ENCODE measurements around the gene TLE3. TPM values are rescaled to one million over a fixed set of nuclear protein-coding genes. Genes with fewer than 3 reads are reported as not detected.

Gene TLE3
- total RNA-seq, 1 donor, result 12.3 TPM

DNA sequence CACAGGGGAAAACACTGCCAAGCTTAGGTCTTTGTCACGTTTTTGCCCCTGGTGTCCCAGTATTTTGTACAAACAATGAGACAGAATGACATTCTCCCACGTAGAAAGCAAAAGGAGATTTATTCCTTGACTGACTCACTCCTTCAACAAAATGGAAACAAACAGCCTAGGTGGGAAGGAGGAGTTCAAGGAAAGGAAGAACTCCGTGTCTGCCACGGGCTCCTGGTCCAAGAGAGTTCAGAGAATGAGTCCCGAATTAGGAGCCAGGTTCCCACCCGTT lies 8.1 kb downstream of the TLE3 start:
- no peak for DNase-seq (ENCODE audit: low read depth)
- H3K4me3 ChIP-seq (ENCODE audit: low read depth, low read length), result no peak overlapping the region
- TF ChIP-seq, protein P1, sequence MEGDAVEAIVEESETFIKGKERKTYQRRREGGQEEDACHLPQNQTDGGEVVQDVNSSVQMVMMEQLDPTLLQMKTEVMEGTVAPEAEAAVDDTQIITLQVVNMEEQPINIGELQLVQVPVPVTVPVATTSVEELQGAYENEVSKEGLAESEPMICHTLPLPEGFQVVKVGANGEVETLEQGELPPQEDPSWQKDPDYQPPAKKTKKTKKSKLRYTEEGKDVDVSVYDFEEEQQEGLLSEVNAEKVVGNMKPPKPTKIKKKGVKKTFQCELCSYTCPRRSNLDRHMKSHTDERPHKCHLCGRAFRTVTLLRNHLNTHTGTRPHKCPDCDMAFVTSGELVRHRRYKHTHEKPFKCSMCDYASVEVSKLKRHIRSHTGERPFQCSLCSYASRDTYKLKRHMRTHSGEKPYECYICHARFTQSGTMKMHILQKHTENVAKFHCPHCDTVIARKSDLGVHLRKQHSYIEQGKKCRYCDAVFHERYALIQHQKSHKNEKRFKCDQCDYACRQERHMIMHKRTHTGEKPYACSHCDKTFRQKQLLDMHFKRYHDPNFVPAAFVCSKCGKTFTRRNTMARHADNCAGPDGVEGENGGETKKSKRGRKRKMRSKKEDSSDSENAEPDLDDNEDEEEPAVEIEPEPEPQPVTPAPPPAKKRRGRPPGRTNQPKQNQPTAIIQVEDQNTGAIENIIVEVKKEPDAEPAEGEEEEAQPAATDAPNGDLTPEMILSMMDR (IDR thresholded peaks at IDR 0.05; ENCODE audit: insufficient read depth, low read length), result no peak

GRCh38 chr15:70088887-70089691 lies 8.6 kb downstream of the TLE3 start:
- DNase-seq (ENCODE audit: low read depth), result no peak
- H3K4me3 ChIP-seq (ENCODE audit: low read depth, low read length), result no peak overlapping the region

GRCh38 chr15:70088455-70088854 lies 9.3 kb downstream of the TLE3 start:
- no peak for DNase-seq (ENCODE audit: low read depth)
- no peak overlapping the region for H3K4me3 ChIP-seq (ENCODE audit: low read depth, low read length)
- TF ChIP-seq, protein P1 (IDR thresholded peaks at IDR 0.05; ENCODE audit: insufficient read depth, low read length), result no peak

More at GRCh38 chr15:70088887-70089691, 8.6 kb downstream of the TLE3 start:
- TF ChIP-seq, protein P1 (IDR thresholded peaks at IDR 0.05; ENCODE audit: insufficient read depth, low read length), result no peak

- no peak for DNase-seq (ENCODE audit: low read depth)
- no peak overlapping the region for H3K4me3 ChIP-seq (ENCODE audit: low read depth, low read length)
- TF ChIP-seq, protein P1 (IDR thresholded peaks at IDR 0.05; ENCODE audit: insufficient read depth, low read length), result no peak
Observed at GRCh38 chr15:70087708-70088352, 9.9 kb downstream of the TLE3 start.

GRCh38 chr15:70086636-70087035 lies 11.1 kb downstream of the TLE3 start:
- TF ChIP-seq, protein P1 (IDR thresholded peaks at IDR 0.05; ENCODE audit: insufficient read depth, low read length), result no peak
- no peak for DNase-seq (ENCODE audit: low read depth)
- H3K4me3 ChIP-seq (ENCODE audit: low read depth, low read length), result no peak overlapping the region

GRCh38 chr15:70084461-70084860 lies 13.3 kb downstream of the TLE3 start:
- no peak for DNase-seq (ENCODE audit: low read depth)
- no peak overlapping the region for H3K4me3 ChIP-seq (ENCODE audit: low read depth, low read length)
- TF ChIP-seq, protein P1 (IDR thresholded peaks at IDR 0.05; ENCODE audit: insufficient read depth, low read length), result no peak

Data from fibroblast of the aortic adventitia (primary cell).